Kidney (tissue), 14 donors: ENCODE measurements around the gene MYOZ1. TPM values are rescaled to one million over a fixed set of nuclear protein-coding genes. Genes with fewer than 3 reads are reported as not detected.

Source experiments
- DNase-seq, 5 donors: peaks; one replicate each; pipeline ENCODE4 v3.0.0-alpha.2; 2013 to 2020
- FAIRE-seq: peaks from 2 replicates; lab custom pipeline; 2012; peaks lifted over from hg19 to GRCh38; lab: Jason Lieb, UNC
- H3K27ac ChIP-seq, 2 donors: one replicate each; pipeline ENCODE4 v1.7.0; 2013; ENCODE audit warnings: low read depth in 2 of 2, low read length in 2 of 2, inconsistent platforms in 1 of 2
- H3K27me3 ChIP-seq: one replicate; pipeline ENCODE4 v1.7.1; 2013; ENCODE audit warnings: low read length, inconsistent platforms; ENCODE audit not compliant: control insufficient read depth, insufficient read depth
- H3K36me3 ChIP-seq, 3 donors: one replicate each; pipeline versions ENCODE4 v1.7.0 to v1.7.1; 2013; ENCODE audit warnings: low read length in 3 of 3, control low read depth in 1 of 3, inconsistent platforms in 1 of 3; ENCODE audit not compliant: insufficient read depth in 3 of 3, control insufficient read depth in 2 of 3
- H3K4me1 ChIP-seq, 3 donors: one replicate each; pipeline versions ENCODE4 v1.7.0 to v1.7.1; 2013; ENCODE audit warnings: low read length in 3 of 3, inconsistent platforms in 1 of 3, low read depth in 1 of 3; ENCODE audit not compliant: control insufficient read depth in 2 of 3, insufficient read depth in 2 of 3
- H3K4me3 ChIP-seq, 3 donors: one replicate each; pipeline versions ENCODE4 v1.7.0 to v1.8.1; 2013; ENCODE audit warnings: low read length in 3 of 3, control low read depth in 1 of 3, inconsistent platforms in 1 of 3
- H3K9ac ChIP-seq, 3 donors: one replicate each; pipeline versions ENCODE4 v1.7.0 to v1.7.1; 2013; ENCODE audit warnings: low read length in 3 of 3, control low read depth in 1 of 3, inconsistent platforms in 1 of 3
- H3K9me3 ChIP-seq, 3 donors: one replicate each; pipeline versions ENCODE4 v1.7.0 to v1.7.1; 2013; ENCODE audit warnings: low read length in 3 of 3, control low read depth in 1 of 3, inconsistent platforms in 1 of 3; ENCODE audit not compliant: control insufficient read depth in 2 of 3, insufficient read depth in 1 of 3
- CTCF ChIP-seq: IDR thresholded peaks from 3 replicates; pipeline ENCODE4 v1.5.1; 2012; ENCODE audit warnings: mild to moderate bottlenecking, moderate library complexity, borderline replicate concordance; ENCODE audit not compliant: insufficient read depth; ENCODE audit errors: extremely low read depth
- intact Hi-C: fragments of 100-400 bp; cut with DNase I; formaldehyde crosslinking; loops from one replicate; pipeline ENCODE4 v1.11.1; 2022
- polyA plus RNA-seq: library from polyadenylated mRNA; stranded (reverse); fragments of 350-450 nt; fragmentation: Illumina TruSeq; extraction: RNeasy Lipid Tissue Mini Kit (QIAGEN cat#74804); gene quantifications from one replicate; pipeline ENCODE4 v1.2.3, GENCODE V29; 2014; ENCODE audit warnings: low read depth, low replicate concordance; ENCODE audit not compliant: insufficient read depth
- total RNA-seq: library from RNA; stranded (reverse); fragmentation: NEBNext Ultra II Directional; extraction: Animal tissue kit (Norgen Biotek cat#: 25700); gene quantifications from one replicate; pipeline ENCODE4 v1.2.1, GENCODE V29; 2021
- donor health status: control.
- donor health status: control.
- donor health status: control.
- donor health status: control.
- donor health status: control.
- donor health status: DM: yes; HTN: yes; CAD: no.
- donor health status: Normal renal cell carcinoma (clear cell type).

Gene MYOZ1
- total and polyA plus RNA-seq, 2 donors from 2014 or later = 3.5 to 9.2 TPM

DNA sequence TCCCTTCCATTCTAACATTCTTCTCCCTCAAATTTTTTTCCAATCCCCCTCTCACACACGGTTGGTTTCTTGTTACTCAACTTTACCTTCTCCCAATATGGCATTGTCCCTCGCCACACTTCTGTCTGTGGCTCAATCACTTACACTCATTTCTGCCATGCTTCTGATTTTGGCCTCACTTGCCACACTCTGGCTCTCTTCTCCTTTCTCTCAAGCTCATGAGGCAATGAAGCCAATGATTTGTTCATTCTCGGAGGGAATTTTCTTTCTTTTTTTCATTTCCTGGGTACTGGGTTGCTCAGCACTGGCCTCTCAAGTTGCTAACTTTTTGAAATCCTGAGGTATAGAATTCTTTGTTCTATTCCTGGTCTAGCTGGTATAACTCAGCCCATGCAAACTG lies 4.0 kb upstream of the MYOZ1 start:
- H3K36me3 ChIP-seq = no peaks in the 10 kb centered on the region
- DNase-seq (no peak), FAIRE-seq (no peak)
- intact Hi-C loops = no loop called here
- no peak overlapping the region for H3K27ac ChIP-seq
- peaks cover 0 to 4% (median 0%) of the 10 kb centered on the region in 3 donors for H3K4me1 ChIP-seq
- H3K9me3 ChIP-seq = no peaks in the 10 kb centered on the region
- H3K27me3 ChIP-seq = no peaks in the 10 kb centered on the region
- H3K4me3 ChIP-seq = no peak overlapping the region
- H3K9ac ChIP-seq = no peak overlapping the region
- TF ChIP-seq CTCF = no peak

DNA sequence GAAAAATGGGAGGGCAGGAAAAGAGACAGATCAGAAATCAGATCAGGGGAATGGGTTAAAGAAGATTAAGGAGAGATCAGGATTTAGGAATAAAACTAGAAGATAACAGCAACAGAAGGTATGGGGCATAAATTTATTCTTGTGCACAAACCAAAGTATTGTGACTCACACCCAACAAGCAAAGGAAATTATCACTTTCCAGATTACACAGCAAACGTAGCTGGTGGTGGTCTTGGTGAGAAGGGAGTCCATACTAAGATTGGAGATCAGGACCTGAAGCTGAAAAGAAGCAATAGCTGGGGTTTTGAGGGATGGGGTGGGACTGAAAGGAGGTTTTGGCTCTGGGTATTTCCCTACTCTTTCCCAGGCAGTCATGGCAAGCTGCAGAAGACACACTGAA lies 3.5 kb upstream of the MYOZ1 start:
- DNase-seq (no peak), FAIRE-seq (no peak)
- no peak overlapping the region for H3K4me3 ChIP-seq
- no peaks in the 10 kb centered on the region for H3K36me3 ChIP-seq
- H3K27ac ChIP-seq = no peak overlapping the region
- no peaks in the 10 kb centered on the region for H3K9me3 ChIP-seq
- H3K4me1 ChIP-seq = peaks cover 0 to 4% (median 0%) of the 10 kb centered on the region in 3 donors
- no peak for TF ChIP-seq CTCF
- no peaks in the 10 kb centered on the region for H3K27me3 ChIP-seq
- intact Hi-C loops = no loop called here
- no peak overlapping the region for H3K9ac ChIP-seq

GRCh38 chr10:73644015-73644743 lies 2.9 kb upstream of the MYOZ1 start:
- TF ChIP-seq CTCF = peak; percentile 98
- FAIRE-seq (no peak), DNase-seq (peak in 4 of 5 donors; percentile 65 to 86 (median 76))
- Histone ChIP-seq H3K9ac (no peak overlapping the region), H3K9me3 (no peaks in the 10 kb centered on the region), H3K27ac (no peak overlapping the region), H3K4me1 (peaks cover 0 to 4% (median 0%) of the 10 kb centered on the region in 3 donors), H3K36me3 (no peaks in the 10 kb centered on the region), H3K27me3 (no peaks in the 10 kb centered on the region), H3K4me3 (no peak overlapping the region)
- intact Hi-C loops = no loop called here
